ENCODE results near the gene IL17RE.
A peak's percentile ranks its signal among the peaks of the same experiment; 100 is the strongest.

IL17RE gene

DNA sequence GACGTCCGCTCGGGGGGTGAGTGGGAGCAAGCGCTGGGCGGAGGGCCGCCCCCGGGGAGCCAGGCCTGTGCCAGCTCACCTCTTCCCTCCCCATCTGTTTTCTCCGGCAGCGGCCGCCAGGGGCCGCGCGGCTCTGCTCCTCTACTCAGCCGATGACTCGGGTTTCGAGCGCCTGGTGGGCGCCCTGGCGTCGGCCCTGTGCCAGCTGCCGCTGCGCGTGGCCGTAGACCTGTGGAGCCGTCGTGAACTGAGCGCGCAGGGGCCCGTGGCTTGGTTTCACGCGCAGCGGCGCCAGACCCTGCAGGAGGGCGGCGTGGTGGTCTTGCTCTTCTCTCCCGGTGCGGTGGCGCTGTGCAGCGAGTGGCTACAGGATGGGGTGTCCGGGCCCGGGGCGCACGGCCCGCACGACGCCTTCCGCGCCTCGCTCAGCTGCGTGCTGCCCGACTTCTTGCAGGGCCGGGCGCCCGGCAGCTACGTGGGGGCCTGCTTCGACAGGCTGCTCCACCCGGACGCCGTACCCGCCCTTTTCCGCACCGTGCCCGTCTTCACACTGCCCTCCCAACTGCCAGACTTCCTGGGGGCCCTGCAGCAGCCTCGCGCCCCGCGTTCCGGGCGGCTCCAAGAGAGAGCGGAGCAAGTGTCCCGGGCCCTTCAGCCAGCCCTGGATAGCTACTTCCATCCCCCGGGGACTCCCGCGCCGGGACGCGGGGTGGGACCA lies 30.4 kb downstream of the IL17RE start:
- peak; percentile 58 for TF ChIP-seq CTCF (IDR thresholded peaks at IDR 0.05)
- peak; percentile 79 for DNase-seq
- Mint-ChIP-seq H3K4me1 (peaks cover 21% of the 10 kb centered on the region), H3K9me3 (no peaks in the 10 kb centered on the region), H3K27ac (no peak overlapping the region), H3K4me3 (peak overlapping the region; percentile 98), H3K36me3 (ENCODE audit: low read depth) (peaks cover 16% of the 10 kb centered on the region), H3K27me3 (ENCODE audit: low read depth, poor library complexity) (peaks cover 21% of the 10 kb centered on the region)

DNA sequence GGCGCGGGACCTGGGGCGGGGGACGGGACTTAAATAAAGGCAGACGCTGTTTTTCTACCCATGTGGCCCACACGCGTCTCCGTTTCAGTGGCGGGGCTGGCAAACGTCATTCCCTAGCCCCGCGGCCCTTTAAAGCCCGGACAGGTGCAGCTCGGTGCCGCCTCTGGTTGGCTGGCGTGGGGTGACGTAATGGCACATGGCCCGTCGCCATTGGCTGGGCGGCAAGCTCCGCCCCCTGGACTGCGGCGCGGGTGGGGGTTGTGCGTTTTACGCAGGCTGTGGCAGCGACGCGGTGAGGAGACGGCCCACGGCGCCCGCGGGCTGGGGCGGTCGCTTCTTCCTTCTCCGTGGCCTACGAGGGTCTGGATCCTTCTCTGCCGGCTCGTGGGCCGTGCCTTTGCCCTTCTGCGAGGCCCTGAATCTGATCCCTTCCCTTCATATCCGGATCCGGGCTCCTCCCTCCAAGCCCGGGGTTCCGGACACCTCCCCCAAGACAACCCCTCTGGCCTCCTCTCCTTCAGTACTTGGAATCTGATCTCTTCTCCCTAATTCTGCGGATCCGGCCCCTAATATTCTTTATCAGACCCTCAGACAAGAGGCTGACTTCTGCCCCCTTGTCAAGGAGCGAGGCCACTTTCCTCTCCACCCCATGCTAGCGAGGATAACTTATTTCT lies 31.1 kb downstream of the IL17RE start, which contains the start of gene CRELD1:
TSS of gene CRELD1 (plus strand) at position 274 of the 674 bp plus-strand sequence. CDS start 605 bp downstream, outside the sequence.
- H3K9me3 Mint-ChIP-seq: no peaks in the 10 kb centered on the region
- TF ChIP-seq CTCF (IDR thresholded peaks at IDR 0.05): no peak
- peaks cover 21% of the 10 kb centered on the region for H3K4me1 Mint-ChIP-seq
- H3K36me3 Mint-ChIP-seq (ENCODE audit: low read depth): peaks cover 20% of the 10 kb centered on the region
- H3K27ac Mint-ChIP-seq: peak within 1 kb of the TSS; percentile 99
- H3K27me3 Mint-ChIP-seq (ENCODE audit: low read depth, poor library complexity): peaks cover 21% of the 10 kb centered on the region
- DNase-seq: peak; percentile 95
- H3K4me3 Mint-ChIP-seq: peak within 1 kb of the TSS; percentile 98

DNA sequence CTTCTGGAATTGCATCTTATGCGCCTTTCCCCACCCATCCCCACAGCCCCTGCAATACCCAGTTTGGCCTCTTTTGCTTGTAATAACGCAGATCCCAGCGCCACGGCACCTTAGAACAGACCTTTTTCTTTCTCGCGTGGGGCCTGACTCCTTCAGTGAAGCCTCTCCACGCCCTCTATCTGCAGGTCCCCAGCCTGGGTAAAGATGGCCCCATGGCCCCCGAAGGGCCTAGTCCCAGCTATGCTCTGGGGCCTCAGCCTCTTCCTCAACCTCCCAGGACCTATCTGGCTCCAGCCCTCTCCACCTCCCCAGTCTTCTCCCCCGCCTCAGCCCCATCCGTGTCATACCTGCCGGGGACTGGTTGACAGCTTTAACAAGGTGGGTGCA lies 31.6 kb downstream of the IL17RE start:
- peak; percentile 28 for DNase-seq
- H3K27me3 Mint-ChIP-seq (ENCODE audit: low read depth, poor library complexity): peaks cover 18% of the 10 kb centered on the region

GRCh38 chr3:9934993-9935392 lies 32.3 kb downstream of the IL17RE start:
- H3K4me3 Mint-ChIP-seq: peak overlapping the region; percentile 98
- peaks cover 18% of the 10 kb centered on the region for H3K27me3 Mint-ChIP-seq (ENCODE audit: low read depth, poor library complexity)
- DNase-seq: no peak
- no peaks in the 10 kb centered on the region for H3K9me3 Mint-ChIP-seq
- no peak overlapping the region for H3K27ac Mint-ChIP-seq
- H3K4me1 Mint-ChIP-seq: peaks cover 21% of the 10 kb centered on the region
- H3K36me3 Mint-ChIP-seq (ENCODE audit: low read depth): peaks cover 26% of the 10 kb centered on the region
- TF ChIP-seq CTCF (IDR thresholded peaks at IDR 0.05): no peak

More for the DNA sequence above, 31.6 kb downstream of the IL17RE start:
- no peak for TF ChIP-seq CTCF (IDR thresholded peaks at IDR 0.05)
- H3K36me3 Mint-ChIP-seq (ENCODE audit: low read depth): peaks cover 23% of the 10 kb centered on the region
- peak overlapping the region; percentile 99 for H3K27ac Mint-ChIP-seq
- no peaks in the 10 kb centered on the region for H3K9me3 Mint-ChIP-seq
- peak overlapping the region; percentile 98 for H3K4me3 Mint-ChIP-seq
- H3K4me1 Mint-ChIP-seq: peaks cover 21% of the 10 kb centered on the region

GRCh38 chr3:9935966-9936510 lies 33.4 kb downstream of the IL17RE start:
- Mint-ChIP-seq H3K4me3 (no peak overlapping the region), H3K9me3 (no peaks in the 10 kb centered on the region), H3K27ac (no peak overlapping the region), H3K27me3 (ENCODE audit: low read depth, poor library complexity) (peaks cover 16% of the 10 kb centered on the region), H3K36me3 (ENCODE audit: low read depth) (peaks cover 20% of the 10 kb centered on the region), H3K4me1 (peaks cover 21% of the 10 kb centered on the region)
- TF ChIP-seq CTCF (IDR thresholded peaks at IDR 0.05): no peak
- DNase-seq: no peak

Measured in nephron progenitor cell (in vitro differentiated cells).